Coronary artery (tissue), 2 donors: ENCODE results near the gene NKAIN2.

Experiments
- DNase-seq: peaks from one replicate; pipeline ENCODE4 v3.0.0-alpha.2; 2017; ENCODE audit warnings: low spot score
- H3K27ac ChIP-seq, 2 donors: fragments of 200-600 bp; sonication (generic); one replicate each; pipeline ENCODE4 v1.5.1; 2016 to 2019
- H3K4me3 ChIP-seq: fragments of 200-600 bp; sonication (generic); 2 replicates; pipeline ENCODE4 v1.5.1; 2016; ENCODE audit warnings: mild to moderate bottlenecking, moderate library complexity
- CTCF ChIP-seq: fragments of 200-600 bp; sonication (generic); IDR thresholded peaks from one replicate; pipeline ENCODE4 v1.5.1; 2019; ENCODE audit warnings: antibody characterized with exemption

Gene NKAIN2

GRCh38 chr6:124655866-124656265, 852.2 kb downstream of the NKAIN2 start:
- no peak overlapping the region for H3K27ac ChIP-seq
- no peak for DNase-seq
- TF ChIP-seq CTCF: no peak
- no peak overlapping the region for H3K4me3 ChIP-seq

- H3K4me3 ChIP-seq: no peak overlapping the region
- H3K27ac ChIP-seq: no peak overlapping the region
- DNase-seq: no peak
- no peak for TF ChIP-seq CTCF
Measured at GRCh38 chr6:124658053-124658452, 854.4 kb downstream of the NKAIN2 start.

GRCh38 chr6:124659427-124659826, 855.8 kb downstream of the NKAIN2 start:
- no peak for DNase-seq
- no peak overlapping the region for H3K4me3 ChIP-seq
- TF ChIP-seq CTCF: no peak
- no peak overlapping the region for H3K27ac ChIP-seq

GRCh38 chr6:124660185-124660584, 856.5 kb downstream of the NKAIN2 start:
- Histone ChIP-seq H3K4me3 (no peak overlapping the region), H3K27ac (no peak overlapping the region)
- DNase-seq: no peak
- no peak for TF ChIP-seq CTCF

GRCh38 chr6:124661097-124661661, 857.5 kb downstream of the NKAIN2 start:
- no peak for TF ChIP-seq CTCF
- H3K4me3 ChIP-seq: no peak overlapping the region
- no peak overlapping the region for H3K27ac ChIP-seq
- DNase-seq: no peak

- Histone ChIP-seq H3K4me3 (no peak overlapping the region), H3K27ac (no peak overlapping the region)
- no peak for TF ChIP-seq CTCF
- no peak for DNase-seq
Measured at GRCh38 chr6:124668028-124668427, 864.4 kb downstream of the NKAIN2 start.

- DNase-seq: no peak
- Histone ChIP-seq H3K27ac (no peak overlapping the region), H3K4me3 (no peak overlapping the region)
- no peak for TF ChIP-seq CTCF
Measured at GRCh38 chr6:124669713-124670480, 866.2 kb downstream of the NKAIN2 start.
